Fibroblast of upper back skin (primary cell): ENCODE results near the gene SBF1.
A peak's percentile ranks its signal among the peaks of the same experiment; 100 is the strongest.
"Not testable (repeated sequence)": the region's sequence is repeated elsewhere in the genome, so short reads cannot be mapped to it uniquely, and the experiment has no call there.

Experiments
- DNase-seq: peaks from one replicate; pipeline ENCODE4 v3.0.0-alpha.2; 2013

The SBF1 gene

GRCh38 chr22:50474710-50475651 is at the start of gene SBF1:
Gene SBF1, minus strand, starts transcription at chr22:50475035. Its CDS starts 195 bp downstream, at chr22:50474840.
- peak; percentile 85 for DNase-seq

GRCh38 chr22:50523806-50524675 is 49.2 kb upstream of the SBF1 start:
- DNase-seq, result no peak

GRCh38 chr22:50523458-50523805 is 48.6 kb upstream of the SBF1 start:
- DNase-seq, result no peak

GRCh38 chr22:50522806-50523438 is 48.1 kb upstream of the SBF1 start:
- DNase-seq, result no peak

GRCh38 chr22:50522208-50522805 is 47.5 kb upstream of the SBF1 start:
- DNase-seq, result no peak

GRCh38 chr22:50521710-50522109 is 46.9 kb upstream of the SBF1 start:
- no peak for DNase-seq

GRCh38 chr22:50520826-50521453 is 46.1 kb upstream of the SBF1 start:
- DNase-seq, result no peak

GRCh38 chr22:50520184-50520583 is 45.3 kb upstream of the SBF1 start:
- DNase-seq, result not testable (repeated sequence)

GRCh38 chr22:50519151-50519550 is 44.3 kb upstream of the SBF1 start:
- DNase-seq, result no peak

- no peak for DNase-seq
Observed at GRCh38 chr22:50518606-50519005, 43.8 kb upstream of the SBF1 start.

GRCh38 chr22:50517495-50518260 is 42.8 kb upstream of the SBF1 start:
- no peak for DNase-seq

- DNase-seq, result no peak
Observed at GRCh38 chr22:50516891-50517290, 42.1 kb upstream of the SBF1 start.

- no peak for DNase-seq
Observed at GRCh38 chr22:50516068-50516467, 41.2 kb upstream of the SBF1 start.

- no peak for DNase-seq
Observed at GRCh38 chr22:50513175-50513574, 38.3 kb upstream of the SBF1 start.

- DNase-seq, result no peak
Observed at GRCh38 chr22:50508897-50509296, 34.1 kb upstream of the SBF1 start.

GRCh38 chr22:50507991-50508884 is 33.4 kb upstream of the SBF1 start, which contains the start of gene NCAPH2:
Gene NCAPH2, plus strand, starts transcription at chr22:50508224. Its CDS starts 114 bp downstream, at chr22:50508338.
- DNase-seq, result peak; percentile 96

- no peak for DNase-seq
Observed at GRCh38 chr22:50507421-50507990, 32.7 kb upstream of the SBF1 start, which contains the start of gene LMF2. Gene LMF2, minus strand, starts transcription at chr22:50507702. Its CDS starts 27 bp downstream, at chr22:50507675.

GRCh38 chr22:50506611-50507420 is 32.0 kb upstream of the SBF1 start:
- DNase-seq, result no peak
